ENCODE results near the gene FRMD5.

The FRMD5 gene

GRCh38 chr15:44160796-44161195 is 34.3 kb downstream of the FRMD5 start:
- DNase-seq (ENCODE audit: low spot score) = no peak

GRCh38 chr15:44159492-44159891 is 35.6 kb downstream of the FRMD5 start:
- DNase-seq (ENCODE audit: low spot score) = no peak

- no peak for DNase-seq (ENCODE audit: low spot score)
Measured at GRCh38 chr15:44158111-44158510, 37.0 kb downstream of the FRMD5 start.

- DNase-seq (ENCODE audit: low spot score) = no peak
Measured at GRCh38 chr15:44157679-44158078, 37.4 kb downstream of the FRMD5 start.

- no peak for DNase-seq (ENCODE audit: low spot score)
Measured at GRCh38 chr15:44153352-44153751, 41.7 kb downstream of the FRMD5 start.

GRCh38 chr15:44149224-44149623 is 45.8 kb downstream of the FRMD5 start:
- no peak for DNase-seq (ENCODE audit: low spot score)

GRCh38 chr15:44148580-44148979 is 46.5 kb downstream of the FRMD5 start:
- DNase-seq (ENCODE audit: low spot score) = no peak

- no peak for DNase-seq (ENCODE audit: low spot score)
Measured at GRCh38 chr15:44147636-44148035, 47.4 kb downstream of the FRMD5 start.

- no peak for DNase-seq (ENCODE audit: low spot score)
Measured at GRCh38 chr15:44145495-44145894, 49.6 kb downstream of the FRMD5 start.

GRCh38 chr15:44144992-44145391 is 50.1 kb downstream of the FRMD5 start:
- DNase-seq (ENCODE audit: low spot score) = no peak

- no peak for DNase-seq (ENCODE audit: low spot score)
Measured at GRCh38 chr15:44144184-44144583, 50.9 kb downstream of the FRMD5 start.

GRCh38 chr15:44137750-44138149 is 57.3 kb downstream of the FRMD5 start:
- no peak for DNase-seq (ENCODE audit: low spot score)

GRCh38 chr15:44136991-44137477 is 58.0 kb downstream of the FRMD5 start:
- no peak for DNase-seq (ENCODE audit: low spot score)

- no peak for DNase-seq (ENCODE audit: low spot score)
Measured at GRCh38 chr15:44132057-44132456, 63.0 kb downstream of the FRMD5 start.

- DNase-seq (ENCODE audit: low spot score) = no peak
Measured at GRCh38 chr15:44130778-44131177, 64.3 kb downstream of the FRMD5 start.

- DNase-seq (ENCODE audit: low spot score) = no peak
Measured at GRCh38 chr15:44129911-44130310, 65.2 kb downstream of the FRMD5 start.

- DNase-seq (ENCODE audit: low spot score) = no peak
Measured at GRCh38 chr15:44128443-44128842, 66.6 kb downstream of the FRMD5 start.

- DNase-seq (ENCODE audit: low spot score) = no peak
Measured at GRCh38 chr15:44125879-44126278, 69.2 kb downstream of the FRMD5 start.

- DNase-seq (ENCODE audit: low spot score) = no peak
Measured at GRCh38 chr15:44102675-44103254, 92.3 kb downstream of the FRMD5 start.

- no peak for DNase-seq (ENCODE audit: low spot score)
Measured at GRCh38 chr15:44101944-44102343, 93.1 kb downstream of the FRMD5 start.

- no peak for DNase-seq (ENCODE audit: low spot score)
Measured at GRCh38 chr15:44101286-44101685, 93.8 kb downstream of the FRMD5 start.

GRCh38 chr15:44099671-44100070 is 95.4 kb downstream of the FRMD5 start:
- no peak for DNase-seq (ENCODE audit: low spot score)

GRCh38 chr15:44097552-44097951 is 97.5 kb downstream of the FRMD5 start:
- DNase-seq (ENCODE audit: low spot score) = no peak

GRCh38 chr15:44096596-44096995 is 98.5 kb downstream of the FRMD5 start:
- no peak for DNase-seq (ENCODE audit: low spot score)

- no peak for DNase-seq (ENCODE audit: low spot score)
Measured at GRCh38 chr15:44094781-44095180, 100.3 kb downstream of the FRMD5 start.

Measured in activated CD4-positive, alpha-beta T cell treated with anti-CD3 and anti-CD28 coated beads, Interleukin-2, Interleukin-4, amounts not matched to agents 100 ng/mL and 50 ng/mL, durations not matched to agents 16 hours and 8 hours (primary cell).